K562 (cell line): ENCODE results near the gene PPP1R13L. TPM values are rescaled to one million over a fixed set of nuclear protein-coding genes. Genes with fewer than 3 reads are reported as not detected.

Experiments
- ARID1B ChIP-seq: fragments of 450-650 bp; IDR thresholded peaks from 2 replicates; pipeline ENCODE4 v1.6.1; 2016; ENCODE audit warnings: antibody characterized with exemption, mild to moderate bottlenecking, inconsistent platforms
- CC2D1A ChIP-seq: fragments of 450-650 bp; IDR thresholded peaks from 2 replicates; pipeline ENCODE4 v1.6.1; 2017; ENCODE audit warnings: mild to moderate bottlenecking
- CHAMP1 ChIP-seq: fragments of 450-650 bp; IDR thresholded peaks from 2 replicates; pipeline ENCODE4 v1.6.1; 2016; ENCODE audit warnings: mild to moderate bottlenecking
- EHMT2 ChIP-seq: fragments of 450-650 bp; IDR thresholded peaks from 2 replicates; pipeline ENCODE4 v1.6.1; 2018; ENCODE audit warnings: antibody characterized with exemption
- ELF4 ChIP-seq: fragments of 450-650 bp; formaldehyde crosslinking; IDR thresholded peaks from 2 replicates; pipeline ENCODE4 v1.4.0; 2022; ENCODE audit warnings: missing genetic modification characterization
- ETV6 ChIP-seq, 3 experiments: fragments of 150-350 bp in 1 of 3; sonication (generic) in 1 of 3; formaldehyde crosslinking in 1 of 3; IDR thresholded peaks; 2 replicates each; pipeline versions ENCODE4 v1.6.1 to v1.8.0; 2014 to 2022; ENCODE audit warnings: borderline replicate concordance in 2 of 3, low read depth in 2 of 3, antibody characterized with exemption in 1 of 3, low read length in 1 of 3, mild to moderate bottlenecking in 1 of 3, missing genetic modification reagents in 1 of 3
- HDAC1 ChIP-seq, 2 experiments: fragments of 450-650 bp; IDR thresholded peaks; 2 replicates each; pipeline ENCODE4 v1.6.1; 2016 to 2017; ENCODE audit warnings: inconsistent platforms in 1 of 2, mild to moderate bottlenecking in 1 of 2, moderate library complexity in 1 of 2
- IFI16 ChIP-seq: fragments of 250-450 bp; sonication (Bioruptor Pico); IDR thresholded peaks from 2 replicates; pipeline ENCODE4 v2.1.2; 2022; ENCODE audit warnings: mild to moderate bottlenecking, inconsistent platforms
- KAT7 ChIP-seq: sonication (generic); formaldehyde crosslinking; IDR thresholded peaks from 2 replicates; pipeline ENCODE4 v1.8.0; 2022; ENCODE audit warnings: missing genetic modification reagents, mild to moderate bottlenecking, borderline replicate concordance
- MAFG ChIP-seq: fragments of 450-650 bp; conservative IDR thresholded peaks from 2 replicates; pipeline ENCODE4 v1.6.1; 2016; ENCODE audit warnings: missing genetic modification characterization, missing compliant biosample characterization
- MED1 ChIP-seq: sonication (generic); formaldehyde crosslinking; IDR thresholded peaks from 2 replicates; pipeline ENCODE4 v1.8.1; 2023; ENCODE audit warnings: missing genetic modification reagents, borderline replicate concordance
- MIER1 ChIP-seq: fragments of 450-650 bp; IDR thresholded peaks from 2 replicates; pipeline ENCODE4 v1.6.1; 2016; ENCODE audit warnings: antibody characterized with exemption, mild to moderate bottlenecking, low read depth
- MITF ChIP-seq: IDR thresholded peaks from 2 replicates; pipeline ENCODE4 v1.6.1; 2014; ENCODE audit warnings: antibody characterized with exemption
- MTA2 ChIP-seq: fragments of 450-650 bp; IDR thresholded peaks from 2 replicates; pipeline ENCODE4 v1.6.1; 2016; ENCODE audit warnings: low read depth
- POLR2G ChIP-seq: fragments of 200-400 bp; formaldehyde crosslinking; IDR thresholded peaks from 2 replicates; pipeline ENCODE4 v1.6.1; 2017; ENCODE audit warnings: low read depth, mild to moderate bottlenecking, antibody characterized with exemption, low read length, moderate library complexity
- RUNX1 ChIP-seq: sonication (generic); IDR thresholded peaks from 2 replicates; pipeline ENCODE4 v1.6.1; 2016; ENCODE audit warnings: antibody characterized with exemption, low read depth
- ZBTB17 ChIP-seq: fragments of 450-650 bp; formaldehyde crosslinking; IDR thresholded peaks from 2 replicates; pipeline ENCODE4 v1.4.0; 2020; ENCODE audit warnings: mild to moderate bottlenecking
- ZBTB33 ChIP-seq: sonication (generic); formaldehyde crosslinking; IDR thresholded peaks from 2 replicates; pipeline ENCODE4 v1.8.1; 2023; ENCODE audit warnings: mild to moderate bottlenecking, missing genetic modification reagents
- ZFP91 ChIP-seq: sonication (generic); formaldehyde crosslinking; IDR thresholded peaks from 2 replicates; pipeline ENCODE4 v1.8.0; 2022; ENCODE audit warnings: mild to moderate bottlenecking, missing genetic modification reagents
- polyA plus RNA-seq, 8 experiments: library from polyadenylated mRNA; depleted of rRNA in 4 of 8; stranded (reverse) in 5 of 8; unstranded in 3 of 8; fragments of >200 nt; fragmentation: Nextera tagmentation in 2 of 8; fragmentation: Illumina TruSeq in 1 of 8; extraction: Ambion mirVana in 2 of 8; extraction: Trizol in 1 of 8; gene quantifications; 2 replicates each; pipeline versions ENCODE4 v1.2.1 to v1.2.3, GENCODE V29; 2011 to 2014; ENCODE audit warnings: inconsistent platforms in 1 of 8, missing spikeins in 1 of 8
- total RNA-seq, 7 experiments: library from RNA; depleted of rRNA in 6 of 7; stranded (reverse); fragments of >200 nt in 6 of 7; fragmentation: Illumina TruSeq in 2 of 7; extraction: Trizol in 2 of 7; gene quantifications; 2 replicates each; pipeline versions ENCODE4 v1.2.1 to v1.2.3, GENCODE V29; 2011 to 2021; ENCODE audit warnings: low replicate concordance in 1 of 7

PPP1R13L gene
- total and polyA plus RNA-seq, 9 of the 15 experiments (the other 6 are each of a cell fraction or from before 2014, with no cell fraction given): 0.32 to 6.7 (median 2.0) TPM

GRCh38 chr19:45423589-45424190 lies 18.8 kb upstream of the PPP1R13L start, which contains the start of gene ERCC1 (continued):
- TF ChIP-seq ARID1B: no peak
- TF ChIP-seq MITF: no peak
- no peak for TF ChIP-seq ZBTB17 (CRISPR knock-in tag)
- TF ChIP-seq RUNX1: no peak; the same call in 1 of the 2 replicates
- no peak for TF ChIP-seq MED1 (CRISPR knock-in tag)
- TF ChIP-seq CC2D1A: peak; percentile 92; the same call in 1 of the 2 replicates
- no peak for TF ChIP-seq IFI16 (CRISPR knock-in tag)
- no peak for TF ChIP-seq ELF4 (CRISPR knock-in tag)
- no peak for TF ChIP-seq CHAMP1
- peak in 1 of 2 experiments; percentile 91; a peak in 2 of 4 replicates for TF ChIP-seq HDAC1 (IDR thresholded peaks at IDR 0.05)
- no peak for TF ChIP-seq MIER1
- TF ChIP-seq MTA2: no peak
- TF ChIP-seq ZBTB33 (CRISPR knock-in tag): peak; percentile 62; the same call in 1 of the 2 replicates
- no peak for TF ChIP-seq ETV6 (IDR thresholded peaks at IDR 0.05; ENCODE audit: borderline replicate concordance in 1 of 2, low read depth in 2 of 2, low read length in 1 of 2)
- TF ChIP-seq ETV6 (CRISPR knock-in tag; IDR thresholded peaks at IDR 0.05; ENCODE audit: borderline replicate concordance): no peak
- TF ChIP-seq POLR2G: peak; percentile 98
- TF ChIP-seq KAT7: peak; percentile 25; the same call in 1 of the 2 replicates
- no peak for TF ChIP-seq ZFP91
- TF ChIP-seq EHMT2: no peak
- TF ChIP-seq MAFG: no peak
